Body of pancreas (tissue), 4 donors: ENCODE results near the gene GLI2.

ENCODE experiments used
- POLR2A ChIP-seq, 3 donors: fragments of 450-650 bp; IDR thresholded peaks; one replicate each; pipeline ENCODE4 v1.6.1; 2016; ENCODE audit warnings: antibody characterized with exemption in 3 of 3, mild to moderate bottlenecking in 2 of 3
- TF ChIP-seq, protein P1 (sequence below), 7 experiments: fragments of 450-650 bp in 4 of 7; fragments of 200-600 bp in 3 of 7; sonication (generic) in 3 of 7; IDR thresholded peaks; one replicate each; pipeline ENCODE4 v1.5.1; 2016 to 2019; ENCODE audit warnings: antibody characterized with exemption in 7 of 7

DNA sequence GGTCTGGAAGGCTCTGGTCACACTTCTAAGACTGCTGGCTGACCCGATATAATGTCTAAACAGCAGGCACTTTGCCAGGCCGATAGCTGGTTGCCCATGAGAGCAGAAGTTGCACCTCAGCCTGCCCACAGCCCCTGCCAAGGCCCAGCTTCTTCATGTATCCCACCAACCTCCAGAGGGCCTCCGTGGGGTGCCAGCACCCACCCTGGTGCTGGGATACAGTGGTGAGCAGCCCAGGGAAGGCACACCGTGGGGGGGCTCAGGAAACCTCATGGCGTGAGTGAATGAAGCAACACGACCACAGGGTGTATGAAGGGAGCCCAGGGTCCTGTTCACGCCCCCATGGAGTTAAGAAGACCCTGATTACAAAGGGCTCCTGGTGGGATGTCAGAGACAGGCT is 16.2 kb upstream of the GLI2 start:
- TF ChIP-seq, protein P1, sequence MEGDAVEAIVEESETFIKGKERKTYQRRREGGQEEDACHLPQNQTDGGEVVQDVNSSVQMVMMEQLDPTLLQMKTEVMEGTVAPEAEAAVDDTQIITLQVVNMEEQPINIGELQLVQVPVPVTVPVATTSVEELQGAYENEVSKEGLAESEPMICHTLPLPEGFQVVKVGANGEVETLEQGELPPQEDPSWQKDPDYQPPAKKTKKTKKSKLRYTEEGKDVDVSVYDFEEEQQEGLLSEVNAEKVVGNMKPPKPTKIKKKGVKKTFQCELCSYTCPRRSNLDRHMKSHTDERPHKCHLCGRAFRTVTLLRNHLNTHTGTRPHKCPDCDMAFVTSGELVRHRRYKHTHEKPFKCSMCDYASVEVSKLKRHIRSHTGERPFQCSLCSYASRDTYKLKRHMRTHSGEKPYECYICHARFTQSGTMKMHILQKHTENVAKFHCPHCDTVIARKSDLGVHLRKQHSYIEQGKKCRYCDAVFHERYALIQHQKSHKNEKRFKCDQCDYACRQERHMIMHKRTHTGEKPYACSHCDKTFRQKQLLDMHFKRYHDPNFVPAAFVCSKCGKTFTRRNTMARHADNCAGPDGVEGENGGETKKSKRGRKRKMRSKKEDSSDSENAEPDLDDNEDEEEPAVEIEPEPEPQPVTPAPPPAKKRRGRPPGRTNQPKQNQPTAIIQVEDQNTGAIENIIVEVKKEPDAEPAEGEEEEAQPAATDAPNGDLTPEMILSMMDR (IDR thresholded peaks at IDR 0.05): no peak
- TF ChIP-seq POLR2A (IDR thresholded peaks at IDR 0.05): no peak
